Activated CD8-positive, alpha-beta memory T cell treated with anti-CD3 and anti-CD28 coated beads, Interleukin-2, amount 10 ng/mL, durations not matched to agents 7 days and 5 days (primary cell): ENCODE results near the gene HOXA1. TPM values are rescaled to one million over a fixed set of nuclear protein-coding genes. Genes with fewer than 3 reads are reported as not detected.

Source experiments
- ATAC-seq: fragments of 150-1000 bp; cut with Tn5 transposase; one replicate; pipeline ENCODE4 v1.10.0; 2021; ENCODE audit warnings: moderate library complexity
- CTCF ChIA-PET: fragments of 350-600 bp; sonication (Branson Sonifier 250); formaldehyde crosslinking; loops from one replicate; lab custom pipeline; 2021; ENCODE audit warnings: antibody characterized with exemption; lab: Charles Lee
- DNase-seq: peaks from one replicate; pipeline ENCODE4 v3.0.0-alpha.2; 2020
- H3K27ac Mint-ChIP-seq: one replicate; pipeline ENCODE4 v1.8.0; 2021; ENCODE audit warnings: mild to moderate bottlenecking, mixed read lengths
- H3K27me3 Mint-ChIP-seq: one replicate; pipeline ENCODE4 v1.8.0; 2021; ENCODE audit warnings: mixed read lengths
- H3K36me3 Mint-ChIP-seq: one replicate; pipeline ENCODE4 v1.8.0; 2021; ENCODE audit warnings: mild to moderate bottlenecking, mixed read lengths
- H3K4me1 Mint-ChIP-seq: one replicate; pipeline ENCODE4 v1.8.0; 2021; ENCODE audit warnings: mixed read lengths
- H3K4me3 Mint-ChIP-seq: one replicate; pipeline ENCODE4 v1.8.0; 2021; ENCODE audit warnings: mild to moderate bottlenecking, moderate library complexity, mixed read lengths
- H3K9me3 Mint-ChIP-seq: one replicate; pipeline ENCODE4 v1.8.0; 2022; ENCODE audit warnings: low read depth, mixed read lengths
- total RNA-seq, 2 experiments: library from RNA; stranded (reverse); gene quantifications; one replicate each; pipeline ENCODE4 v1.2.3, GENCODE V29; 2021

Gene HOXA1
- total RNA-seq, 2 experiments from 2014 or later: 0.28 to 0.76 TPM

- H3K4me3 Mint-ChIP-seq: no peak overlapping the region
- ATAC-seq: no peak
- no peaks in the 10 kb centered on the region for H3K9me3 Mint-ChIP-seq
- peaks cover 17% of the 10 kb centered on the region for H3K4me1 Mint-ChIP-seq
- DNase-seq: no peak
- CTCF ChIA-PET: interaction anchor here (0.5 kb wide), 1 partner anchor 145 kb away, joined by 3 read pairs; no protein-coding TSS in a partner anchor
- peaks cover 87% of the 10 kb centered on the region for H3K27me3 Mint-ChIP-seq
- H3K27ac Mint-ChIP-seq: no peak overlapping the region
- peaks cover 9% of the 10 kb centered on the region for H3K36me3 Mint-ChIP-seq
Observed at GRCh38 chr7:27091941-27092818, 3.6 kb downstream of the HOXA1 start.

- Mint-ChIP-seq H3K27me3 (peaks cover 88% of the 10 kb centered on the region), H3K9me3 (no peaks in the 10 kb centered on the region), H3K4me1 (peaks cover 15% of the 10 kb centered on the region), H3K4me3 (no peak overlapping the region), H3K27ac (no peak overlapping the region), H3K36me3 (peaks cover 8% of the 10 kb centered on the region)
- ATAC-seq (no peak), DNase-seq (no peak)
- CTCF ChIA-PET: no interaction called here
Observed at GRCh38 chr7:27091105-27091504, 4.7 kb downstream of the HOXA1 start.

GRCh38 chr7:27088002-27088922 lies 7.5 kb downstream of the HOXA1 start:
- H3K36me3 Mint-ChIP-seq: peaks cover 6% of the 10 kb centered on the region
- CTCF ChIA-PET: no interaction called here
- peaks cover 73% of the 10 kb centered on the region for H3K27me3 Mint-ChIP-seq
- no peak overlapping the region for H3K27ac Mint-ChIP-seq
- H3K4me1 Mint-ChIP-seq: peaks cover 8% of the 10 kb centered on the region
- DNase-seq (no peak), ATAC-seq (no peak)
- H3K9me3 Mint-ChIP-seq: no peaks in the 10 kb centered on the region
- H3K4me3 Mint-ChIP-seq: no peak overlapping the region

GRCh38 chr7:27083646-27084045 lies 12.2 kb downstream of the HOXA1 start:
- Mint-ChIP-seq H3K4me1 (peaks cover 11% of the 10 kb centered on the region), H3K27me3 (peaks cover 29% of the 10 kb centered on the region), H3K36me3 (peaks cover 4% of the 10 kb centered on the region), H3K27ac (no peak overlapping the region), H3K4me3 (no peak overlapping the region), H3K9me3 (no peaks in the 10 kb centered on the region)
- CTCF ChIA-PET: no interaction called here
- no peak for DNase-seq
- no peak for ATAC-seq

DNA sequence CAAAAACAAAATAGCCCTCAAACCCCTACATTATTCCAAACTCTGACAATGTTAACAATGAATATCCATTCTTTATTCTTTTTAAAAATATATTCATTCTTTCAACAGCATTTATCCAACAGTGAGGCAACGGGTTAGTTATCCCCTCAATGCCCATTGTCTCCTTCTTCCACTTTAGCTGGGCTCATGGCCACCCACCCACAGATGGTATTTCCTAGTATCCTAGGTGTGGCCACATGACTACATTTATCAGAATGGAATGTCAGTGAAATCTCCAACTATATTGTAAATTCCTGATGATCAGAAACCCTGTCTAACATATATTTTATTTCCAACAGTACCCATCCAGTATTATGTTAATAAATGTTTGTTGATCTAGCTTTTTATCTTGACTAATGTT lies 13.6 kb downstream of the HOXA1 start:
- peaks cover 4% of the 10 kb centered on the region for H3K4me1 Mint-ChIP-seq
- ATAC-seq (no peak), DNase-seq (no peak)
- CTCF ChIA-PET: no interaction called here
- H3K9me3 Mint-ChIP-seq: no peaks in the 10 kb centered on the region
- H3K4me3 Mint-ChIP-seq: no peak overlapping the region
- no peak overlapping the region for H3K27ac Mint-ChIP-seq
- H3K36me3 Mint-ChIP-seq: no peaks in the 10 kb centered on the region
- peaks cover 16% of the 10 kb centered on the region for H3K27me3 Mint-ChIP-seq

GRCh38 chr7:27080844-27081436 lies 14.9 kb downstream of the HOXA1 start:
- ATAC-seq: no peak
- Mint-ChIP-seq H3K27ac (no peak overlapping the region), H3K36me3 (no peaks in the 10 kb centered on the region), H3K4me3 (no peak overlapping the region), H3K4me1 (peaks cover 4% of the 10 kb centered on the region), H3K27me3 (peaks cover 15% of the 10 kb centered on the region), H3K9me3 (no peaks in the 10 kb centered on the region)
- CTCF ChIA-PET: no interaction called here
- DNase-seq: no peak

DNA sequence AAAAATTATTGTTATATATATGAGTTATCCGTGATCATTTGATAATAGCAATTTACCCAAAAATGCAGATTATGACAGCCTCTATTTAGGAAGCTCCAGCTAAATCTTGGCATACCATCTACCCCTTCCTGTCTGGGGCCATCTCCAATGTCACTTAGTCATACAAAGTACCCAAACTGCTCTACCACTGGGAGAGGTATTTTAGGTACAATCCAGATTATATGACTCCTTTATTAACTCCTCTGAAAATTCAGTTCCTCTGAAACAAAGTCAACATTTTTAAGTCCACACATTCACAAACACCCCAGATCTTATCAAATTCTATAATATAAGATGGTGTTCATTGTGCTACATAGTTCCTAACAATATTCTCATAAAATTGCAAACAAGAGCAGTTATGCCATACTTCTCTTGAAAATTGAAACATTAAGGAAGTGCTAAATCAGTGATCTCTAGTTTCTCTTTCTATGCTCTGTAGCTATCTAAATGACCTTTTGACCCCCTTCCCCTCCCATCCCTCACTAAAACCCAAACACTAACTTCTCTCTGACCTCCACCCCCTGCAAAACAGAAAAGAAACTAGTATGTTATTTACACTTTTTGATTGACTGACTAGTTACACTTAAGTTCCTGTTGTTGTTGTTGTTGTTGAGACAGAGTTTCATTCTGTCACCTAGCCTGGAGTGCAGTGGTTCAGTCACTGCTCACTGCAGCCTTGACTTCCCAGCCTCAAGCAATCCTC lies 16.4 kb downstream of the HOXA1 start:
- ATAC-seq (no peak), DNase-seq (no peak)
- H3K27me3 Mint-ChIP-seq: peaks cover 14% of the 10 kb centered on the region
- H3K4me1 Mint-ChIP-seq: peaks cover 4% of the 10 kb centered on the region
- H3K36me3 Mint-ChIP-seq: no peaks in the 10 kb centered on the region
- H3K27ac Mint-ChIP-seq: no peak overlapping the region
- no peak overlapping the region for H3K4me3 Mint-ChIP-seq
- CTCF ChIA-PET: no interaction called here
- no peaks in the 10 kb centered on the region for H3K9me3 Mint-ChIP-seq

DNA sequence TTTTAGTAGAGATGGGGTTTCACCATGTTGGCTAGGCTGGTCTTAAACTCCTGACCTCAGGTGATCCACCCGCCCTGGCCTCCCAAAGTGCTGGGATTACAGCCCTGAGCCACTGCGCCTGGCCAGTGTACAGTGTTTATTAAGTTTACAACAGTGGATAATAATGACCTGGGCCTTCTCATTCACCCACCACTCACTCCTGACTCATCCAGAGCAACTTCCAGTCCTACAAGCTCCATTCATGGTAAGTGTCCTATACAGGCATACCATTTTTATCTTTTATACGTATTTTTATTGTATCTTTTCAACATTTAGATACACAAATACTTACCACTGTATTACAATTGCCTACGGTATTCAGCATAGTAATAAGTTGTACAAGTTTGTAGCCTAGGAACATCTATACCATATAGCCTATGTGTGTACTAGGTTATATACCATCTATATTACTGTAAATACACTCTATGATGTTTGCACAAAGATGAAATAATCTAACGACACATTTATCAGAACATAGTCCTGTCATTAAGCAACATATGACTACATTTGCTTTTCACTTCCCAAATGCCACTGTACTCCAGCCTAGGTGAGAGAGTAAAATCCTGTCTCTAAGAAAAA lies 17.1 kb downstream of the HOXA1 start:
- Mint-ChIP-seq H3K36me3 (no peaks in the 10 kb centered on the region), H3K27me3 (peaks cover 16% of the 10 kb centered on the region), H3K4me1 (peaks cover 4% of the 10 kb centered on the region), H3K27ac (no peak overlapping the region), H3K4me3 (no peak overlapping the region), H3K9me3 (no peaks in the 10 kb centered on the region)
- no peak for DNase-seq
- ATAC-seq: no peak
- CTCF ChIA-PET: no interaction called here

GRCh38 chr7:27073076-27073475 lies 22.7 kb downstream of the HOXA1 start:
- Mint-ChIP-seq H3K4me1 (no peaks in the 10 kb centered on the region), H3K27ac (no peak overlapping the region), H3K4me3 (no peak overlapping the region), H3K27me3 (peaks cover 22% of the 10 kb centered on the region), H3K9me3 (no peaks in the 10 kb centered on the region), H3K36me3 (no peaks in the 10 kb centered on the region)
- ATAC-seq: no peak
- CTCF ChIA-PET: no interaction called here
- DNase-seq: no peak

GRCh38 chr7:27071622-27072390 lies 24.0 kb downstream of the HOXA1 start:
- Mint-ChIP-seq H3K4me3 (no peak overlapping the region), H3K27me3 (peaks cover 22% of the 10 kb centered on the region), H3K36me3 (no peaks in the 10 kb centered on the region), H3K9me3 (no peaks in the 10 kb centered on the region), H3K27ac (no peak overlapping the region), H3K4me1 (no peaks in the 10 kb centered on the region)
- ATAC-seq (no peak), DNase-seq (no peak)
- CTCF ChIA-PET: interaction anchor here (0.5 kb wide), 1 partner anchor 959 kb away, joined by 3 read pairs; no protein-coding TSS in a partner anchor

DNA sequence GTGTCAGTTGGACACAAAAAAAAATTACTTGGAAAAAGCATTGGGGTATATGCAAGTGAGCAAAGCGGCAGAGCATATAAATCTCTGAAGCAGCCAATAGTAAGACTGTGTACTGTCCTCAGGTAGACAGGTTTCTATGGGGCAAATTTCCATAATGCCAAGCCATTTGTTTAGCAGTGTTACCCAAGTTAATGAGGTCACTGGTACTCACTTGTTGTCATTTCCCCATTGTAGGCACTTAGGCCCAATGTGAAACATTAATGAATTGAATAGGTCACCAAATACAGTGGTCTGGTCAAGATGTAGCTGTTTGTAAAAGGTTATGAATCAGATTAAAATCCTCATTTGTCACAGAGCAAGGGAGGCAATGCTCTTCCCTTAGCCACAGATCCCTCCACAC lies 27.5 kb downstream of the HOXA1 start:
- Mint-ChIP-seq H3K9me3 (no peaks in the 10 kb centered on the region), H3K36me3 (no peaks in the 10 kb centered on the region), H3K4me3 (no peak overlapping the region), H3K27ac (no peak overlapping the region), H3K27me3 (peaks cover 9% of the 10 kb centered on the region), H3K4me1 (no peaks in the 10 kb centered on the region)
- DNase-seq (no peak), ATAC-seq (no peak)
- CTCF ChIA-PET: no interaction called here

DNA sequence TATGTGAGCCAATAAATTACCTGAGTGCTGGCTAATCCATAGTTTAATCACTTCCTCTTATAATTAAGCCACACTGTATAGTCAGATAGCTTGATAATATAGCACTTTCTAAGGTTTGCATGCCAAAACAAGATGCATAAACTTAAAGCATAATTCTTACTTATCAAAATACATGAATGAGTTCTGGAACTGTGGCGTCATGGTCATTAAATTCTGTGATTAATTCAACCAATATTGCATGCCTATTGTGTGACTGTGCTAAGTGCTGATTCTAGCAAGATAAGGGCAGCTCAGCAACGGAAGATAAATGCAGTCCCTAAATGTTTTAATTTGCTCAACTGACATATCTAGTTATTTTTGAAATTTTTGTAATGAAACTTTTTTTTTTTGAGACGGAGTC lies 29.7 kb downstream of the HOXA1 start:
- Mint-ChIP-seq H3K36me3 (no peaks in the 10 kb centered on the region), H3K4me3 (no peak overlapping the region), H3K4me1 (no peaks in the 10 kb centered on the region), H3K27ac (no peak overlapping the region), H3K27me3 (no peaks in the 10 kb centered on the region), H3K9me3 (no peaks in the 10 kb centered on the region)
- CTCF ChIA-PET: no interaction called here
- DNase-seq: no peak
- ATAC-seq: no peak
